Measurements from ENCODE around the gene RGS6. TPM values are rescaled to one million over a fixed set of nuclear protein-coding genes. Genes with fewer than 3 reads are reported as not detected.

RGS6 gene
- total RNA-seq, 1 donor from 2014 or later: 2.8 TPM

GRCh38 chr14:72522847-72523246 lies 590.6 kb downstream of the RGS6 start:
- no peak for DNase-seq (ENCODE audit: low read depth, low spot score)
- H3K4me3 Mint-ChIP-seq: no peak overlapping the region
- H3K27ac Mint-ChIP-seq (ENCODE audit: unreplicated experiment): no peak overlapping the region
- H3K36me3 Mint-ChIP-seq (ENCODE audit: low read depth): no peaks in the 10 kb centered on the region
- no peaks in the 10 kb centered on the region for H3K4me1 Mint-ChIP-seq
- no peaks in the 10 kb centered on the region for H3K27me3 Mint-ChIP-seq (ENCODE audit: low read depth)
- peaks cover 2% of the 10 kb centered on the region for H3K9me3 Mint-ChIP-seq
- TF ChIP-seq, protein P1, sequence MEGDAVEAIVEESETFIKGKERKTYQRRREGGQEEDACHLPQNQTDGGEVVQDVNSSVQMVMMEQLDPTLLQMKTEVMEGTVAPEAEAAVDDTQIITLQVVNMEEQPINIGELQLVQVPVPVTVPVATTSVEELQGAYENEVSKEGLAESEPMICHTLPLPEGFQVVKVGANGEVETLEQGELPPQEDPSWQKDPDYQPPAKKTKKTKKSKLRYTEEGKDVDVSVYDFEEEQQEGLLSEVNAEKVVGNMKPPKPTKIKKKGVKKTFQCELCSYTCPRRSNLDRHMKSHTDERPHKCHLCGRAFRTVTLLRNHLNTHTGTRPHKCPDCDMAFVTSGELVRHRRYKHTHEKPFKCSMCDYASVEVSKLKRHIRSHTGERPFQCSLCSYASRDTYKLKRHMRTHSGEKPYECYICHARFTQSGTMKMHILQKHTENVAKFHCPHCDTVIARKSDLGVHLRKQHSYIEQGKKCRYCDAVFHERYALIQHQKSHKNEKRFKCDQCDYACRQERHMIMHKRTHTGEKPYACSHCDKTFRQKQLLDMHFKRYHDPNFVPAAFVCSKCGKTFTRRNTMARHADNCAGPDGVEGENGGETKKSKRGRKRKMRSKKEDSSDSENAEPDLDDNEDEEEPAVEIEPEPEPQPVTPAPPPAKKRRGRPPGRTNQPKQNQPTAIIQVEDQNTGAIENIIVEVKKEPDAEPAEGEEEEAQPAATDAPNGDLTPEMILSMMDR (conservative IDR thresholded peaks at IDR 0.05): no peak

GRCh38 chr14:72523424-72524294 lies 591.4 kb downstream of the RGS6 start:
- peaks cover 4% of the 10 kb centered on the region for H3K4me1 Mint-ChIP-seq
- H3K27ac Mint-ChIP-seq (ENCODE audit: unreplicated experiment): no peak overlapping the region
- H3K4me3 Mint-ChIP-seq: no peak overlapping the region
- TF ChIP-seq, protein P1 (conservative IDR thresholded peaks at IDR 0.05): no peak
- H3K9me3 Mint-ChIP-seq: peaks cover 2% of the 10 kb centered on the region
- H3K27me3 Mint-ChIP-seq (ENCODE audit: low read depth): no peaks in the 10 kb centered on the region
- no peaks in the 10 kb centered on the region for H3K36me3 Mint-ChIP-seq (ENCODE audit: low read depth)
- no peak for DNase-seq (ENCODE audit: low read depth, low spot score)

- Mint-ChIP-seq H3K27ac (ENCODE audit: unreplicated experiment) (no peak overlapping the region), H3K27me3 (ENCODE audit: low read depth) (no peaks in the 10 kb centered on the region), H3K4me1 (peaks cover 4% of the 10 kb centered on the region), H3K4me3 (no peak overlapping the region), H3K36me3 (ENCODE audit: low read depth) (no peaks in the 10 kb centered on the region), H3K9me3 (peaks cover 2% of the 10 kb centered on the region)
- no peak for DNase-seq (ENCODE audit: low read depth, low spot score)
- TF ChIP-seq, protein P1 (conservative IDR thresholded peaks at IDR 0.05): no peak
These were observed 592.0 kb downstream of the RGS6 start for GRCh38 chr14:72524295-72524629.

- Mint-ChIP-seq H3K4me1 (peaks cover 4% of the 10 kb centered on the region), H3K27me3 (ENCODE audit: low read depth) (no peaks in the 10 kb centered on the region), H3K36me3 (ENCODE audit: low read depth) (no peaks in the 10 kb centered on the region), H3K27ac (ENCODE audit: unreplicated experiment) (no peak overlapping the region), H3K9me3 (no peaks in the 10 kb centered on the region), H3K4me3 (no peak overlapping the region)
- TF ChIP-seq, protein P1 (conservative IDR thresholded peaks at IDR 0.05): no peak
- DNase-seq (ENCODE audit: low read depth, low spot score): no peak
These were observed 593.1 kb downstream of the RGS6 start for GRCh38 chr14:72525087-72525915.

DNA sequence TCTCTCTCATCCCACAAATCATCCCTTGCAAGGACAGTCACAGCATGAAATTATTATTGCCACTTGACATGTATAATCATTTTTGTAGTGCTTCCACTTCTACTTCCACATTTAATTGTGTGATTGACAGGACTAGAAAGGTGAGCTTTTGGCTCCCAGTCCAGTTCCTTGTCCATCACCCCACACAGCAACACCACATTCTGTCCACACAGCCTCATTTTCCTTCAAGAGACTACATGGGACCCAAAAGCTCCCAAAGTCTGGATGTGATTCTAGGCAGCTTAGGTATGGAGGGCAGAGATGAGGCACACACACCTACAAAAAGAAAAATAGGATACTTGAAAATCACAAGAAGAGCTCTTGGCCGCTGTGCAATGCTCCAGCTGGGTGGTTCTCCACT lies 595.4 kb downstream of the RGS6 start:
- peaks cover 4% of the 10 kb centered on the region for H3K9me3 Mint-ChIP-seq
- TF ChIP-seq, protein P1 (conservative IDR thresholded peaks at IDR 0.05): no peak
- no peaks in the 10 kb centered on the region for H3K27me3 Mint-ChIP-seq (ENCODE audit: low read depth)
- no peaks in the 10 kb centered on the region for H3K36me3 Mint-ChIP-seq (ENCODE audit: low read depth)
- DNase-seq (ENCODE audit: low read depth, low spot score): no peak
- H3K4me1 Mint-ChIP-seq: peaks cover 4% of the 10 kb centered on the region
- no peak overlapping the region for H3K4me3 Mint-ChIP-seq
- H3K27ac Mint-ChIP-seq (ENCODE audit: unreplicated experiment): peak overlapping the region; percentile 3

Measured in neural crest cell (in vitro differentiated cells).